ENCODE data around the gene HPS1.

Gene HPS1

GRCh38 chr10:98463976-98464754 lies 17.4 kb upstream of the HPS1 start:
- no peak for DNase-seq (ENCODE audit: low spot score)

DNA sequence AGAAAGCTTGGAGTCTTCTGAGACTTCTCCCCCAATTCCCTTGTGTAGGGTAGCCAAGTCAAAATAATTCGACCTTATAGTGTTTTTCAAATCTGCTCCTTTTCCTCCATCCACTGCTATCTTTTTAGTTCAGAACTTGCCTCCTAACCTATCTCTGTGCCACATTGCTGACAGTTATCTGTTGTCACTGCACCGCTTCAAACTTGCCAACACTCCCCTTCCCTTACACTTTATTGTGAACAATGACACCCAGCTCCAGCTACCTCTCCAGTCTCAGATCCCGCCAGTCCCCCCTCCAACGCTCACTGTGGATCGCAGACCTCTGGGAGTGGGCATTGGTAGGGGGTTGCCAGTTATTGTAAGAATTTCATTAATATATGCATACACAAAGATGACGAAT lies 16.3 kb upstream of the HPS1 start:
- DNase-seq (ENCODE audit: low spot score) = no peak

DNA sequence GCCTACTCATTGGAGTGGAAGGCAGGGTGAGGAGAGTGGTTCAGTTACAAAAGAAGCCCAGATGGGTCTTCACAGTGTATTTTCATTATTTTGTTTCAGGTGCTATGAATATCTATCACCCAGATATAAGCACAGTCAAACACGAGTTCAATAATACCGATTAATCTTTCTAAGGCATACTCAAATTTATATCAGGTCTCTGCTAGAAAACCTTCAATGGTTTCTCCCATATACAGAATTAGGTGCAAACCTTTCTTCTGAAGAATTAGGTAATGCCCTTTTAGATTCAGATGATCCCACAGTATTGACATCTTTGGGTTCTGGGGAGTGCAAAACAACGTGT lies 14.7 kb upstream of the HPS1 start:
- DNase-seq (ENCODE audit: low spot score) = no peak

GRCh38 chr10:98460837-98461499 lies 14.2 kb upstream of the HPS1 start:
- peak; percentile 86 for DNase-seq (ENCODE audit: low spot score)

DNA sequence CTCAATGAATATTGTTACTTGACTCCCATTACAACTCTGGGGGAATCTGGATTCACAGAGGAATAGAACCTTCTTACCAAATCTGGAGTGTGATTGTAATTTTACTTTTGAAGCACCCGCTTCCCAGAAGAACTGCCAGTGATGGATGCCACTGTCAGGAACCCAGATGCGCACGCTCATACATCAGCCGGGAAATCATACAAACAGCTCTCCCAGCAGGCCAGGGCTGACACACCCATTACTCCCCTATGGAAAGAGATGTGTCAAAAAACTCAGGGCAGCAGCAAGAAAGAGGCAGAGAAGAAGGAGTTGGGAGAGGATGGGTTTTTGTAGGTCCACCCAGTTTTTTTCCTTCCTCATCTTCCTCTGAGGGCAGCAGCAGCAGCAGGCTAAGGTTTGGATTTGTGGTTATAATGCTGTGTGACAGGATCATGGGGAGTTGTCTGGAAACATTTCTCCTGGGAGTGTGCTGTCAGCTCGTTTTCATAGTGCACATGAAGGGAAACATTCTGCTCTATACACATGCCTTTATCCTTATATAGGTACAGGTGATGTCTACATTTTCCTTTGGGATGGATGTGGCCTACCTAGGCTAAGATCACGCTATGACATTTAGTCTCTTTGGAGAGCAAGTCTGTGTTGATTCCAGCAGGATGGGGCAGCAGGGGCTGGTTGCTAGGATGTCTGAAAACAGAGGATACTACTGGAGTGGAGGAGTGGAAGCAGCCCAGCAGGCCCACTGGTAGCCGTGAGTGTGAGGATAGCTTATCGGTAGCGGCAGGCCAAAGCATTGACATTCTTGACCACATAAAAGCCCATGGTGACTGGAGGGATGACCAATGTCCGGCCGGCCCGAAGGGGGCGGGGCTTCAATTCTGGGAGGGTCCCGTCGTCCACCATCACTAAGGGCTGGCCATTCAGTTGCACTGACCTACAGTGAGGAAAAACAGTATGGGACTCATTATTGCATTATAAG lies 12.4 kb upstream of the HPS1 start:
- DNase-seq (ENCODE audit: low spot score) = no peak

DNA sequence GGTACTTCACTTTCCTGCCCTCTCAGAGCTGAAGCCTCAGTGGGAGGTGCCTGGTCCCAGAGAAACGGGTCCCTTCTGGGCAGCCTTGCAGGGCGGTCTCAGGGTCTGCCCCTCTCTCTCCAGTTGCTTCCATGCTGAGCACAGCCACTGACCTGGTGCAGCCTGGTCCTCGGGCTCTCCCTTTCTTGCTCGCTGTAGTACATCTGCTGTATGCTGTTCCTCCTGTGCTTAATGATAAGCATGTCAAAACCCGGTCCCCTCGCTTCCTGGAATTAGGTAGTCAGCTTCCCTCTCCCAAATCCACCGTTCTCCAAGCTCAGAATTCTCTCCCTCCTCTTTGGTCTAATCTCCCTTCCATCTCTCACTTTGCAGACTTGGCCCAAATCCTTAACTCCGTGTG lies 11.0 kb upstream of the HPS1 start:
- DNase-seq (ENCODE audit: low spot score) = no peak

- DNase-seq (ENCODE audit: low spot score) = no peak
Observed at GRCh38 chr10:98456686-98457482, 10.1 kb upstream of the HPS1 start.

GRCh38 chr10:98456043-98456570 lies 9.4 kb upstream of the HPS1 start:
- DNase-seq (ENCODE audit: low spot score) = no peak

- DNase-seq (ENCODE audit: low spot score) = no peak
Observed at GRCh38 chr10:98453729-98454128, 7.0 kb upstream of the HPS1 start.

- DNase-seq (ENCODE audit: low spot score) = no peak
Observed at GRCh38 chr10:98450618-98451017, 3.9 kb upstream of the HPS1 start.

DNA sequence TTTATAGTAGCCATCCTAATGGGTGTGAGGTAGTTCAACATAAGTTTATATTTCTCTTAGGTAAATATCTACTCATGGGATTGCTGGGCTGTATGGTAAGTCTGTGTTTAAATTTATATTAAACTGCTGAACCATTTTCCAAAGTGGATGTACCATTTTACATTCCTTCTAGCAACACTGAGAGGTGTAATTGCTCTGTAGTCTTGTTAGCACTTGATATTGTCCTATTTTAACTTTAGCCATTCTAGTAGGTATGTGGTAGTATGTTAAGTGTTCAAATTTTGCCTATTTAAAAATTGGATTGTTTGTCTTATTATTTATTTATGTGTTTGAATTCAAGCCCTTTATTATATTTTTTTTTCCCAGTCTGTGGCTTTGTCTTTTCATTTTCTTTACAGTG lies 2.6 kb upstream of the HPS1 start:
- DNase-seq (ENCODE audit: low spot score) = no peak

DNA sequence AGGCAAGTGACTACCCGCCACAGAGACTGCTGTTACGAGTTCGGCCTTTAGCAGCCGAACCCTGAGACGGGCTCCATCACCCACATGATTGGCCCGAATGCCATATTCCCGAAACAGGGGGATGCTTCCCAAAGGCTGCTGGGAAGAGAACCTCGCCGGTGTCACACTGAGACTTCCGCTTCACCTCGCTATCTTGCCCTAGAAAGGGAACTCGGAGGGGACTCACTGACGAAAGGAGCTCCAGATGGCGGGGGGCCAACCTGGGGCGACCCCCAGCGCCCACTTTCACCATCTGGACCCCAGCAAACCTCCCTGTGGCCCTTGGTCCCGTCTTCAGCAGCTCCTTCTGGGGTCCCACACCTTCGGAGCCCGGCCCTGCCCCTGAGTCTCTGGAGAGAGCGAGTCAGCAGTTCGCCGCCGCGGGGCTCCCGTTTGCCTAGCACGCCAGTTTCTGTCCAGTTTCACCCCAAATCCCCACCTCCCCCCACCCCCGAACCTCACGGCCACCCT lies 529 bp downstream of the HPS1 start:
- peak; percentile 67 for DNase-seq (ENCODE audit: low spot score)

- no peak for DNase-seq (ENCODE audit: low spot score)
Observed at GRCh38 chr10:98445200-98445812, 1.4 kb downstream of the HPS1 start.

- no peak for DNase-seq (ENCODE audit: low spot score)
Observed at GRCh38 chr10:98444314-98445006, 2.3 kb downstream of the HPS1 start.

GRCh38 chr10:98438715-98439114 lies 8.0 kb downstream of the HPS1 start:
- no peak for DNase-seq (ENCODE audit: low spot score)

DNA sequence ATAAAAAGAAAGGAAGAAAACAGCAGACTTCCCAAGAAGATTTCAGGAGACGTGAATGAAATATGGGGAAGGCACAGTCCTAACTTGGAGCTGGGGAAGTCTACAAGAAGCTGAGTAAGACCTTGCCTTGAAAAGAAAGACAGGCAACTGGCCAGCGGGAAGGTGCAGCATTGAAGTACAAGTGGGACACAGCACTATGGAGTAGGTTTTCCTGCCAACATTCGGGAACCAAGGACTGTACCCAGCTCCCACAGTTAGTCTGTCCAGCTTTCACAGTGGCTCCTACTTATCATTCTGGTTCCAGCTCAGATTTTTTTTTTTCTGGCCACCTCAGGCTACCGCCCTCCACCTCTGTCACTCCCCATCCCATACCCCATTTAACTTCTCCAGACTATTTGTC lies 10.0 kb downstream of the HPS1 start:
- DNase-seq (ENCODE audit: low spot score) = no peak

DNA sequence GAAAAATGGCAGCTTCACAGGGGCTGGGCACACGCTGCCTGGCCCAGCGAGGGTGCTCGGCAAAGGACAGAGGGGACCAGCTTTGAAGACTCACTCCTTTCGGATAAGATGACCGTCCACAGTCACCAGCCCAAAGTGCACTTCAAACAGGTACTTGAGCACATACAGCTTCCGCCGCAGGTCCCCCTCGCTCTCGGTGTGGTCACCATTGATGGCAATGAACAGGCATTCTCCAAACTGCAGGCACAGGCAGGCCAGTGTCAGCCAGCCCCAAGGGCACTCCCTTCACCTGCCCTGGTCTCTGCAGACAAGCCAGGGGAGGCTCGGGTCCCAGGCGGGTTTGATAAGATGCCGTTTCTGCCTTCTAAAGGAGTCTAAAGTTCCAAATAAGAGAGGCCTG lies 11.6 kb downstream of the HPS1 start:
- no peak for DNase-seq (ENCODE audit: low spot score)

GRCh38 chr10:98433881-98434732 lies 12.6 kb downstream of the HPS1 start:
- DNase-seq (ENCODE audit: low spot score) = no peak

DNA sequence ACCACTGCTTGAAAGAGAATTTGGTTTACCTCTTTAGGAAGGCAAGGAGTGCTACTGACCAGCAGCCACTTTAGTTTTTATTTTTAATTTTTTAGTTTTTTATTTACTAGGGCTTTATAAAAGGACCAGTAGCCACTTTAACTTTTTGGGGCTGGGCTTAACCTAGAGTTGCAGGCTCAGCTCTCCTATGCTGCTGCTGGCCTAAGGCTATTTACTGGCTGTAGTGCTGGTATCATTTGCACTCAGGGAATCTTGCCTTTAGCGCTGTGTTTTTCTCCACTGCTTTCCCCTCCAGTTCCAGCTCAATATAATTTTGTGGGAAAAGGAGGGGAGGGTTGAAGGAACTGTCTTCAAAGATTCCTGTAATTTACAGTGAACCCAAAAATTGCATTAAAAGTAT lies 13.4 kb downstream of the HPS1 start:
- no peak for DNase-seq (ENCODE audit: low spot score)

Measured in GM03348 (cell line).